GM10847 (cell line): Measurements from ENCODE around the gene L1CAM.

Experiments used
- POLR2A ChIP-seq: IDR thresholded peaks from 2 replicates; pipeline ENCODE4 v1.6.1; 2011; ENCODE audit not compliant: insufficient read length; ENCODE audit errors: extremely low read depth

The L1CAM gene

DNA sequence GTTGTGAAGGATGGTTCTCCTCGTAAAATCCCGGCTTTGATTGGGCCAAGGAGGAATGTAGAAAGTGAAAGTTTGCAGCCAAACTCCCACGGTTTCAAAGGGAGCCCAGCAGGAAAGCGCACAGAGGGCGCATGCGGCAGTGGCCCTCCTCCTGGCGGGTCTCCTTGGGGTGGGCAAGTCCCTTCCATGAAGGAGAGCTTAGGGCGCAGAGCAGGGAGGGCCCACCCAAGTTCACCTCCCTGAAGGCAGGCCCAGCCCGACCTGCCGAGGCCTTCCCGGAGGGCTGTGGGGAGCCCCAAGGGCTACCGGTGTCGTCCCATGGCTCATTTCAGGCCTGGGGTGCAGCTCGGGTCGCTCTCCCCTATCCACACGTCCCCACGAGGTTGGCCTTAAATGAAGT, 57.7 kb downstream of the L1CAM start:
- TF ChIP-seq POLR2A, result no peak

DNA sequence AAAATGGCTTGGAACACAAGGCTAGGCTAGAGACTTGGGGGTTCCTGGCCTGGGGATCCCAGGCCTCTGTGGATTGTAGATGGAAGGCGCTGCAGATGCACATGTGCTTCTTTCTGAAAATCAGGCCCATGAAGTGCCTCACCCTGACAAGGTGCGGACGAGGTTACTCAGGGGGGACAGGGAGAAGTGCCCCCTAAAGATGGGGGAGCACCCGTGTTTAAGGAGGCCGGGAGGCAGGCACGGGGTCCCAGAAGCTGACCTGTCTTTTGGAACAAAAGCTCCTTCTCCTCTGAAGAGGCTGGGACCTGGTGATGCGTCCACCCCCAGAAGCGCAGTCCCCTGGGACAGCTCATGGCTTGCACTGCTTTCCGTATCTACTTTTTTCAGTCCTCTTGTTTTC, 58.1 kb downstream of the L1CAM start:
- no peak for TF ChIP-seq POLR2A

DNA sequence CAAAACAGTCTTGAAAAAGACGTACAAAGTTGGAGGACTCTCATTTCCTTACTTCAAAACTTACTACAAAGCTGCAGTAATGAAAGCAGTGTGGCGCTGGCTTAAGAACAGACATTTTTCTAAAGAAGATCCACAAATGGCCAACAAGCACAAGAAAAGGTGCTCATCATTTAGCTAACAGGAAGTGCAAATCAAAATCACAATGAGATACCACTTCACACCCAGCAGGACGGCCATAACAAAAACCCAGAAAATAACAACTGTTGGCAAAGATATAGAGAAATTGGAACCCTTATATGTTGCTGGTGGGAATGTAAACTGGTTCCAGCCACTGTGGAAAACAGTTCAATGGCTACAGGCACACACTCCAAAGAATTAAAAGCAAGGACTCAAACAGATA, 59.0 kb downstream of the L1CAM start:
- TF ChIP-seq POLR2A, result no peak

DNA sequence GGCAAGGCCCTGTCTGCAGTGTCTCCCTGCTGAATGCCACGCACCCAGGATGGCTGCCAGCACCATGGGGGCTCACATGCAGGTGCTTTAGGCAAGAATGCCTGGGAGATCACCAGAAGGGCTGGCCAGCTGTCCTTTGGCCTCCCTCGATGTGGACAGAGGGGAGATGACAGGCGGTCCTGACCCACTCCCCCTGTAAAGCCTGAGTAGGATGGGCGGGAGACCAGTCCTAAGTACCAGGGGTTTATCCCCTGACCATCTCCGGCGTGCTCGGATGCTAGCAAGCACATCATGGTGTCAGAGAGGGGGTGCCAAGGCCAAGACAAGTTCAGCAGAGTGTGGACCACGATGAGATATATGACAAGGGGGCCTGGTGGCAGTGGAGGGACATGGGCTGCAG, 60.9 kb downstream of the L1CAM start:
- no peak for TF ChIP-seq POLR2A

DNA sequence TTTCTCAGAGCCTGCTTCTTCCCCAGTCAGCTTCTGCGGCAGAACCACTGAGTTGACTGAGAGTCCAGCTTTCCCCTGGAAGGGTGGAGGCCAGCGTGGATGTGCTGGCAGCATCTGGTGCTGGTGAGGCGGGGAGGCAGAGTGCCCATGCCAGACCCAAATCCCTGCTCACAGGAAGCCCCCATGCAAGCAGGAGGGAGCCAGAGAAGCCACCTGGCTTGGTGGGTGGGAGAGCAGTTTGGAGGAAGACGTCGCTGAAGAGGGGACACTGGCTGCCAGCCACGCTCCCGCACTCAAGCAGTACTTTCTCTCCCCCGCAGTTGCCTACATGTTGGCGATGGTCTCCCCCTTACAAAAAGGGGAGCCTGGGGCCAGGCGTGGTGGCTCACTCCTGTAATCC, 61.6 kb downstream of the L1CAM start:
- no peak for TF ChIP-seq POLR2A

DNA sequence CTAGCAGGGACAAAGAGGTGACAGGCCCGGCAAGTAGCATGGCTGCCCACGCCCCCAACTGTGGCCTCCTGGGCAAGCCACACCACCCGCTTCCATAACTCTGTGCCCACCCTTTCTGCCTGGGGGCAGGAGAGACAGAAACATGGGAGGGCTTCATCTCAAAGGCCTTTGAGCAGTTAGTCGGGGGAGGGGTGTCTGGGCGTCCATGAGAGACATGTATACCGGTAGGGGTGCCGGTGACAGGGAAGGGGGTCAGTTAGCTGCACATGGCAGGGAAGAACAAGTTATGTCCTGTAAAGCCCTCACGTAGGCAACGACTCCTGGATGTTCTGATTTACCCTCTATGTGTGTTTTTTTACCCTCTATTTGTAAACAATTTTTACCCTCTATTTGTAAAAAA, 64.9 kb downstream of the L1CAM start:
- no peak for TF ChIP-seq POLR2A

DNA sequence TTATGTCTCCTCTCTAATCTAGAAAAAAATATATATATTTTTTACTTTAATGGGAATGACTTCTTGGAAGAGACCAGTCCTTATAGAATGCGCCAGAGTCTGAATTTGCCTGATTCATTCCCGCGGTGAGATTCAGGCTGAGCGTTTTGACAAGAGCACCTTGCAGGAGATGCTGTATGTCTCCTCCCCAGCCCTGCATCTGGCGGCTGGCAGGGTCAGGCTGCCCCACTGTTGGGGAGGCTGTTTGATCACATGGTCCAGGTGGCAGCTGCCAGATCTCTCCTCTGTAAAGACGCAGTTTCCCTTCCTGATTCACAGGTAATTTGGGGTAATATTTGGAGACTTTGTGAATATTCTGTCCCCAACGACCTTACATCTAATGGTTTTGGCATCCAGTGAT, 65.4 kb downstream of the L1CAM start:
- TF ChIP-seq POLR2A, result no peak

DNA sequence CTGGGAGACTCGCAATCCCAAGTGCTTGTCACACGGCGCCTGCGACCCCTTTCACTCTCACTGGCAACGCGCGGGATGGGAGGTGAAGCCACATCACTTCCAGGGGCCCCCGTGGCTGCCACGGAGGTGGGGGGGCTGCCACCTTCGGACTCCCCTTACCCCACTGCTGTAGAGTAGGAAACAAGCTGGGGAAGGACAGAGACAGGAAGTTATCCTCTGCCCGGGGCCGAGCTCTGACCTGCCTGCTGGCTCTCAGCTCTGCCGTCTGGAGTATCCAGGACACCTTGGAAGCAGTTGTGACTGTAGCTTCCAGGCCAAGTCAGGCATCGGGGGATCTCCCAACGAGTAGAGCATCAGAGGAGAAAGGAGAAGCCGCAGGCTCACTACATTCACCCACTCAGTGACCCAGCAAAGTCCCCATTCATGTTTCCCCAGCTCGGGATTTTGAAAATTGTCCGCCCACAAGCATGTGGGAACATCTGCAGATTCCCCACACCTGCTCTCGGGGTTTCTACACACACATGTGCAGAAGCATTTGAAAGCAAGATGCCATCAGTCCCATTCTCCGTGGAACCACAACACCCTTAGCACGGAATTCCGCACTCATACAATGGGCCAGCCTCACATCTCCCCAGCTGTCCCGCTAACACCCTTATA, 66.5 kb downstream of the L1CAM start:
- TF ChIP-seq POLR2A, result no peak

DNA sequence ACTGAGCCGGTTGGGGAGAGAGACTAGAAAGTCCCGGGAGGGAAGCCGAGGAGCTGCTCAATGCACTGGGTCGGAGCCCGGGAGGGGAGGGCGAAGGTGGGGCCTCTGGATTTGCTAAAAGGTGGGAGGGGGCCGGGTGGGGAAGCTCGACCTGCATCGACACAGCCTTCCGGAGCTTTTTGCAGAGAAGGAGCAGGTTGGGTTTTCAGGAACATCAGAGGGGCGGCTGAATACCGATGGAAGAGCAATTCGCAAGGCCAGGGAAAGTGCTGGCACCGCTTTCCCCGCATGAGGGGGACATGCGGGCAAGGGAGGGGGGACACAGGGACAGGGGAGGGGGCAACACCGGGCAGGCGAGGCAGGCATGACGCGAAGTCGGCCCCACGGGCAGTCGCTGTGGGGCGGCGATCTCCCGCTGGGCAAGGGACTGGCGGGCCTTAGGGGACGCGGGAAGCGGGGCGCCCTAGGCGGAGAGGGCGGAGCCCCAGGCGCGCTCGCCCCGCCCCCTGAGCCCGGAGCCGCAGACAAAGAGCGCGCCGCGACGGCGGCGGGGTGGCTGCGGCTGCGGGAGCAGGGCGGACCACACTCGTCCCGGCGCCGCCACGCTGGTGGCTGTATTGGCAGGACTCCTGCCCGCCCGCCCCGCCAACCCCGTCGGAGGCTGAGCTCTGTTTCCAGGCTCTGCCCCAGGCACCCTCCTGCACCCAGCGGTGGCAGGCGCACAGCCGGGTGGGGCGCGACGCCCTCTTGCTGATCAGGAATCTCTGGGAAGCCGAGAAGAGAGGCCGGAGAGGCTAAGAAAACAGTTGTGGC, 67.2 kb downstream of the L1CAM start:
- TF ChIP-seq POLR2A, result no peak

DNA sequence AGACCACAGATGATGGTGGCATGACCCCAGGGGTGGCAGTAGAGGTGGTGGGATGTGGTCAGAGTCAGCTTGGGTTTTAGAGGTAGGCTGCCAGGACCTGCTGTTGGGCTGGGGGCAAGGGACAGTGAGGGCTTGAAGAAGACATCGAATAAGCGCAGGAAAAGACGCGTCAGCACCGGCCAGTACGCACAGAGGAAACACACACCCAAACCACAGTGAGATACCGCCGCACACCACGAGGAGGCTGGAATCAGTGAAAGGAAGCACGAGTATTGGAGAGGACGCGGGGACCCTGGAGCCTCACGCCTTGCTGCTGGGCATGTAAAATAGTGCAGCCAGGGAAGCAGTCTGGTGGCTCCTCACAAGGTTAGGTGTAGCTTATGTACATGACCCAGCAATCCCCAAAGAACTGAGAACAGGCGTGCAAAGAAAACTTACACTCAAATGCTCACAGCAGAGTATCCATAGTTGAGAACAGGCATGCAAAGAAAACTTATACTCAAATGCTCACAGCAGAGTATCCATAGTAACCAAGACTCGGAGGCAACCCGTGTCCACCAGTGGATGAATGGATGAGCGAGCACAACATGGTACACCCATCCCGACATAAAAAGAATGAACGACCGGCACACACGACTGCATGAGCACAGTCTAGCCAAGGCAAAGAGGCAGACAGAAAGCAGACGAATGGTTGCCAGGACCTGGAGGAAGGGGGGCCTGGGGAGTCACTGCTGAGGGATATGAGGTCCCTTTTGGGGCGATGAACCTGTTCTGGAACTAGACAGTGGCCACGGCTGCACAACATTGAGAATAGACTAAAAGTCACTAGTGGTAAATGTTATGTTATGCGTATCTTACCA, 68.9 kb downstream of the L1CAM start:
- TF ChIP-seq POLR2A, result no peak

DNA sequence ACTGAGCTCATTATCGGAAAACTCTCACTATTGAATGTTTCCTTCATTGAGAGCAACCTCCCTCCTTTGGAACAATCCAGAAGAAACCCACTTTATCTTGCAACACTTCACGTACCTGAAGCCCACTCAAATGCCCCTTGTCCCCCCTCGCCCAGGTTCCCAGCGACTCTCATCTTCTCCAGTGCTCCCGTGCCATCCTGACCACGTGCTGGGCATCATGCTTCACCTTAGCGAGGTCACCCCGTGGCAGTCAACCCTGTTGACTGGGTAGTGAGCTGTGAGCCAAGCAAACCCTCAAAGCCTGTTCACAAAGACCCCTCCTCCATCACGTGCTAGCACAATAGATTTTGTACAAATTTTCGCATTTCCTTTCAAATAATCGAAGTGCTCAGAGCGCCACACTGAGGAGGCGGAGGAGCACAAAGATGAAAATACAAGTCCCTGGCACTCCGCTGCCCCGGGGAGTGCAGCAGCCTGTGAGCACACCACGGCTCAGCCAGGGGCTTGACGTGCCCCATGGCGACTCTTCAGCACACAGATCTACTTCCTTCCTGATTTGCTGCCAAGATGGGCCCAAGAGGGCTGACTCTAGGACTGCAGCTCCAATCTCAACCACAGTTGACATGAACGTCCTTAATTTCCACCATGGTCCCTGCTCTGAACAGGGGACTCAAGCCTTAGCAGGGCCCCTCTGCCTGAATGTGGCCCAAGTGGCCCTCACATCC, 71.2 kb downstream of the L1CAM start:
- TF ChIP-seq POLR2A, result no peak

DNA sequence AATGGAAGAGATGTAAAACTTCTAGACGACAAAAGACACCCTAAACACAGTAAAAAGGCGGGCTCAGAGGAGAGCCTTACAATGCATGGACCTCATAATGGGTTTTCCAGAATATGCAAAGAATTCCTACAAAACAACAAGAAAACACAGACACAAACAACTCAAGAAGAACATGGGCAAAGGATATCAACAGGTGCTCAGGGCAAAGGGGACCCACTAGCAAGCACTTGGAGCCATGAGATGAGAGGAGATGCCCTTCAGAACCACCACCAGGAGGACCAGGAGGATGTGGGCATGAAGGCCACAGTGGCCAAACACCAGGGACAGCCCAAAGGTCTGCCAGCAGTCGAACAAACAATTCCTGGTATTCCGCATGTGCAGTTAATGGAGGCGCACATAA, 72.8 kb downstream of the L1CAM start:
- no peak for TF ChIP-seq POLR2A

DNA sequence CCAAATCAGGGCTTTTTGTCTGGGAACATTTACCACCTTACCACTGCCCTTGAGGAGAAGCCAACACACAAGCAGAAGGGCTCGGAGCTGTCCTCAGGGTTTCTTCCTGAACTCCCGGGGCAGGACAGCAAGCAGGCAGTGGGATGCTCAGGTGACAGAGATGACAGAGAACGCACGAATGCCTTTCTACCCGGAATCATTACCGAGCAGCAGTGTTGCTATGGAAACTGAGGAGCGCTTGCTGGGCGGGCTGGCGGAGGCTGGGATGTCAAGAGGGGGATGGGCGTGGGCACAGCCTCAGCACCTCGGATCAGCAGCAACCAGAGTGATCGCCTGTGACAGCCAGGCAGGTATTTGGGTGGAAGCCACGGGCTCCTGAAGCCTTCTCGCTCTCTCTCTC, 73.8 kb downstream of the L1CAM start:
- TF ChIP-seq POLR2A, result no peak
